NCI-H748 treated with DMSO at 0.1 percent for 48 hours (cell line): Measurements from ENCODE around the gene DCUN1D5.
"Not testable (repeated sequence)": the region's sequence is repeated elsewhere in the genome, so short reads cannot be mapped to it uniquely, and the experiment has no call there.

ENCODE experiments used
- DNase-seq: peaks from one replicate; lab custom pipeline; 2025; lab: John Stamatoyannopoulos, UW

DCUN1D5 gene

GRCh38 chr11:103055221-103055890 is 36.6 kb downstream of the DCUN1D5 start:
- DNase-seq: peak; percentile 4

GRCh38 chr11:103053997-103054396 is 38.0 kb downstream of the DCUN1D5 start:
- no peak for DNase-seq

- no peak for DNase-seq
These were observed 40.0 kb downstream of the DCUN1D5 start for GRCh38 chr11:103051981-103052380.

GRCh38 chr11:103051151-103051801 is 40.7 kb downstream of the DCUN1D5 start:
- DNase-seq: no peak

GRCh38 chr11:103050351-103050750 is 41.6 kb downstream of the DCUN1D5 start:
- DNase-seq: no peak

- DNase-seq: no peak
These were observed 44.1 kb downstream of the DCUN1D5 start for GRCh38 chr11:103047837-103048236.

- DNase-seq: no peak
These were observed 47.9 kb downstream of the DCUN1D5 start for GRCh38 chr11:103043826-103044678.

GRCh38 chr11:103042161-103042560 is 49.8 kb downstream of the DCUN1D5 start:
- DNase-seq: no peak

- peak; percentile 38 for DNase-seq
These were observed 56.0 kb downstream of the DCUN1D5 start for GRCh38 chr11:103035791-103036434.

- DNase-seq: no peak
These were observed 56.7 kb downstream of the DCUN1D5 start for GRCh38 chr11:103035216-103035615.

GRCh38 chr11:103031834-103032233 is 60.1 kb downstream of the DCUN1D5 start:
- no peak for DNase-seq

- DNase-seq: no peak
These were observed 62.6 kb downstream of the DCUN1D5 start for GRCh38 chr11:103029401-103029800.

- not testable (repeated sequence) for DNase-seq
These were observed 63.5 kb downstream of the DCUN1D5 start for GRCh38 chr11:103028304-103029020.

- DNase-seq: no peak
These were observed 67.9 kb downstream of the DCUN1D5 start for GRCh38 chr11:103024086-103024485.

- DNase-seq: no peak
These were observed 75.9 kb downstream of the DCUN1D5 start for GRCh38 chr11:103016031-103016430.

GRCh38 chr11:103013421-103013820 is 78.5 kb downstream of the DCUN1D5 start:
- DNase-seq: no peak
